Neuronal stem cell (in vitro differentiated cells): ENCODE data around the gene LCP2.

ENCODE experiments used
- DNase-seq: peaks from one replicate; pipeline ENCODE4 v3.0.0-alpha.2; 2013; ENCODE audit warnings: low spot score
- H2AFZ ChIP-seq: one replicate; pipeline ENCODE4 v1.6.1; 2013; ENCODE audit warnings: mild to moderate bottlenecking, low read length, inconsistent platforms
- H2AK5ac ChIP-seq: 2 replicates; pipeline ENCODE4 v1.6.1; 2013; ENCODE audit warnings: low read depth, mild to moderate bottlenecking, inconsistent platforms, low read length, moderate library complexity, mixed read lengths
- H2BK120ac ChIP-seq: 2 replicates; pipeline ENCODE4 v1.6.1; 2013; ENCODE audit warnings: low read depth, mild to moderate bottlenecking, inconsistent platforms, low read length, moderate library complexity, mixed read lengths
- H2BK12ac ChIP-seq: one replicate; pipeline ENCODE4 v1.6.1; 2013; ENCODE audit warnings: low read length, inconsistent platforms
- H2BK15ac ChIP-seq: 2 replicates; pipeline ENCODE4 v1.6.1; 2013; ENCODE audit warnings: mild to moderate bottlenecking, low read length, inconsistent platforms, mixed read lengths
- H2BK5ac ChIP-seq: one replicate; pipeline ENCODE4 v1.6.1; 2013; ENCODE audit warnings: inconsistent platforms, mild to moderate bottlenecking, low read length, moderate library complexity
- H3K14ac ChIP-seq: one replicate; pipeline ENCODE4 v1.6.1; 2013; ENCODE audit warnings: low read length, inconsistent platforms
- H3K18ac ChIP-seq: 2 replicates; pipeline ENCODE4 v1.6.1; 2013; ENCODE audit warnings: low read length, inconsistent platforms
- H3K23ac ChIP-seq: 2 replicates; pipeline ENCODE4 v1.6.1; 2013; ENCODE audit warnings: low read depth, mild to moderate bottlenecking, mixed read lengths, low read length, inconsistent platforms; ENCODE audit not compliant: poor library complexity
- H3K27ac ChIP-seq: replicated peaks from 3 replicates; pipeline ENCODE4 v1.5.1; 2013; ENCODE audit warnings: low read length, inconsistent platforms
- H3K27me3 ChIP-seq, 3 experiments: 2 replicates each; pipeline ENCODE4 v1.6.1; 2013; ENCODE audit warnings: low read length in 3 of 3, mild to moderate bottlenecking in 2 of 3, inconsistent platforms in 1 of 3, low read depth in 1 of 3, mixed read lengths in 1 of 3, moderate library complexity in 1 of 3; ENCODE audit not compliant: control insufficient read depth in 3 of 3, insufficient read depth in 3 of 3
- H3K36me3 ChIP-seq, 2 donors: replicated peaks in 1 of 2; 2 replicates each; pipeline ENCODE4 v1.6.1; 2013; ENCODE audit warnings: low read length in 2 of 2; ENCODE audit not compliant: control insufficient read depth in 2 of 2, insufficient read depth in 2 of 2
- H3K4ac ChIP-seq: 2 replicates; pipeline ENCODE4 v1.6.1; 2013; ENCODE audit warnings: inconsistent platforms, mild to moderate bottlenecking, low read length, moderate library complexity
- H3K4me1 ChIP-seq, 2 donors: 1 replicate in 1 of 2; 2 replicates in 1 of 2; pipeline ENCODE4 v1.6.1; 2013; ENCODE audit warnings: low read length in 2 of 2, low read depth in 1 of 2; ENCODE audit not compliant: control insufficient read depth in 2 of 2, insufficient read depth in 1 of 2
- H3K4me2 ChIP-seq: one replicate; pipeline ENCODE4 v1.6.1; 2013; ENCODE audit warnings: mild to moderate bottlenecking, low read length, inconsistent platforms; ENCODE audit not compliant: insufficient read depth, poor library complexity, severe bottlenecking
- H3K4me3 ChIP-seq, 2 donors: 2 replicates each; pipeline ENCODE4 v1.5.1; 2013; ENCODE audit warnings: low read length in 2 of 2, mild to moderate bottlenecking in 2 of 2, inconsistent platforms in 1 of 2, moderate library complexity in 1 of 2
- H3K79me1 ChIP-seq: one replicate; pipeline ENCODE4 v1.6.1; 2013; ENCODE audit warnings: low read depth, mild to moderate bottlenecking, inconsistent platforms, low read length, moderate library complexity
- H3K9ac ChIP-seq: one replicate; pipeline ENCODE4 v1.6.1; 2013; ENCODE audit warnings: mild to moderate bottlenecking, low read depth, low read length, inconsistent platforms; ENCODE audit not compliant: poor library complexity
- H3K9me3 ChIP-seq, 2 donors: replicated peaks in 1 of 2; 2 replicates each; pipeline versions ENCODE3 to v1.6.1; 2013; ENCODE audit warnings: low read length in 2 of 2, mild to moderate bottlenecking in 2 of 2, inconsistent platforms in 1 of 2, low read depth in 1 of 2, mixed read lengths in 1 of 2, moderate library complexity in 1 of 2; ENCODE audit not compliant: control insufficient read depth in 2 of 2, insufficient read depth in 1 of 2
- H4K8ac ChIP-seq: one replicate; pipeline ENCODE4 v1.6.1; 2013; ENCODE audit warnings: low read depth, mild to moderate bottlenecking, inconsistent platforms, low read length, moderate library complexity
- H4K91ac ChIP-seq: one replicate; pipeline ENCODE4 v1.6.1; 2013; ENCODE audit warnings: low read length, low read depth, mild to moderate bottlenecking, inconsistent platforms; ENCODE audit not compliant: poor library complexity
- WGBS, 2 donors: extraction: QIAGEN DNeasy Blood & Tissue Kit; methylation state at CpG; one replicate each; pipeline ENCODE4 v1.1.7; 2013; ENCODE audit warnings: missing lambda C conversion rate in 2 of 2, mixed read lengths in 1 of 2; ENCODE audit not compliant: insufficient read length in 2 of 2, insufficient replicate concordance in 1 of 2; ENCODE audit errors: extremely low coverage in 2 of 2; 5-methylcytosine and 5-hydroxymethylcytosine counted together

The LCP2 gene

DNA sequence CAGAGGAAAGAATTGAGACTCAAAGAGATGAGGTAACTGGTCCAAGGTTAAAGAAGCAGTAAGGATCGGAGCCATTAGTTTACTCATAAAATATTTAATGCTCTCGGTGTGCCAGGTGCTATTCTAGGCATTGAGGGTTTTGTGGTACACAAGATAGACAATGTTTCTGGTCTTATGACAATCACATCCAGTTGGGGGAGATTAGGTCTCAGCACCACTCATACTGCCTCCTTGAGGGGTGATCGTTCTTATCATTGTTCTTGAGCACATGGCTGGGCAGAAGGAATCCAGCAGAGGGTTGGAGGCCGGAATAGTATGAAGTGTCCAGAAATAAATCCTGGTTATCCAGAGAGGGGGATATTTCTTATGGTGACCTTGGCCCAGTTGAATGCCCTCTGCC lies 40.7 kb upstream of the LCP2 start:
- H2AK5ac ChIP-seq, result no peak overlapping the region
- H4K8ac ChIP-seq, result no peak overlapping the region
- H3K4me3 ChIP-seq, result no peak overlapping the region
- no peak overlapping the region for H3K14ac ChIP-seq
- H3K18ac ChIP-seq, result no peak overlapping the region
- DNase-seq, result no peak
- H2BK120ac ChIP-seq, result no peak overlapping the region
- no peak overlapping the region for H2BK12ac ChIP-seq
- no peak overlapping the region for H3K4ac ChIP-seq
- no peaks in the 10 kb centered on the region for H3K36me3 ChIP-seq
- no peak overlapping the region for H3K4me2 ChIP-seq
- no peak overlapping the region for H4K91ac ChIP-seq
- no CpG with 5 or more reads among the region's 4 CpGs for WGBS, 2 donors
- H3K23ac ChIP-seq, result no peak overlapping the region
- H3K27ac ChIP-seq, result no peak overlapping the region
- peaks cover 5 to 13% of the 10 kb centered on the region in 2 donors for H3K4me1 ChIP-seq
- H3K9ac ChIP-seq, result no peak overlapping the region
- H3K79me1 ChIP-seq, result no peaks in the 10 kb centered on the region
- no peak overlapping the region for H2AFZ ChIP-seq
- no peak overlapping the region for H2BK15ac ChIP-seq
- H2BK5ac ChIP-seq, result no peak overlapping the region
- no peaks in the 10 kb centered on the region for H3K27me3 ChIP-seq
- peaks cover 0 to 11% of the 10 kb centered on the region in 2 donors for H3K9me3 ChIP-seq

- Histone ChIP-seq H3K79me1 (no peaks in the 10 kb centered on the region), H4K8ac (no peak overlapping the region), H2BK5ac (no peak overlapping the region), H3K4ac (no peak overlapping the region), H3K14ac (no peak overlapping the region), H2BK15ac (no peak overlapping the region), H3K18ac (no peak overlapping the region), H3K27me3 (no peaks in the 10 kb centered on the region), H3K27ac (no peak overlapping the region), H4K91ac (no peak overlapping the region), H2AFZ (no peak overlapping the region), H3K4me1 (peaks cover 12 to 19% of the 10 kb centered on the region in 2 donors), H3K4me2 (no peak overlapping the region), H2BK12ac (no peak overlapping the region), H2BK120ac (no peak overlapping the region), H3K9ac (no peak overlapping the region), H3K9me3 (peaks cover 0 to 11% of the 10 kb centered on the region in 2 donors), H3K36me3 (no peaks in the 10 kb centered on the region), H3K23ac (no peak overlapping the region), H2AK5ac (no peak overlapping the region), H3K4me3 (no peak overlapping the region)
- no peak for DNase-seq
- whole genome bisulfite sequencing, 2 donors, result no CpG with 5 or more reads among the region's 9 CpGs
Observed at GRCh38 chr5:170337045-170337733, 39.6 kb upstream of the LCP2 start.

- H2BK12ac ChIP-seq, result no peak overlapping the region
- no peak overlapping the region for H2BK15ac ChIP-seq
- H3K23ac ChIP-seq, result no peak overlapping the region
- no peaks in the 10 kb centered on the region for H3K36me3 ChIP-seq
- DNase-seq, result no peak
- no peak overlapping the region for H4K8ac ChIP-seq
- H4K91ac ChIP-seq, result no peak overlapping the region
- H3K4me2 ChIP-seq, result no peak overlapping the region
- no peak overlapping the region for H2AK5ac ChIP-seq
- H3K9me3 ChIP-seq, result peaks cover 0 to 3% of the 10 kb centered on the region in 2 donors
- no peak overlapping the region for H3K18ac ChIP-seq
- no peak overlapping the region for H3K14ac ChIP-seq
- H2AFZ ChIP-seq, result no peak overlapping the region
- no peak overlapping the region for H2BK120ac ChIP-seq
- H3K4me3 ChIP-seq, result no peak overlapping the region
- H2BK5ac ChIP-seq, result no peak overlapping the region
- no peak overlapping the region for H3K27ac ChIP-seq
- no peak overlapping the region for H3K4ac ChIP-seq
- peaks cover 16 to 22% of the 10 kb centered on the region in 2 donors for H3K4me1 ChIP-seq
- no peaks in the 10 kb centered on the region for H3K27me3 ChIP-seq
- H3K9ac ChIP-seq, result no peak overlapping the region
- no CpG with 5 or more reads among the region's 6 CpGs for WGBS, 2 donors
- no peaks in the 10 kb centered on the region for H3K79me1 ChIP-seq
Observed at GRCh38 chr5:170336065-170336464, 38.5 kb upstream of the LCP2 start.

DNA sequence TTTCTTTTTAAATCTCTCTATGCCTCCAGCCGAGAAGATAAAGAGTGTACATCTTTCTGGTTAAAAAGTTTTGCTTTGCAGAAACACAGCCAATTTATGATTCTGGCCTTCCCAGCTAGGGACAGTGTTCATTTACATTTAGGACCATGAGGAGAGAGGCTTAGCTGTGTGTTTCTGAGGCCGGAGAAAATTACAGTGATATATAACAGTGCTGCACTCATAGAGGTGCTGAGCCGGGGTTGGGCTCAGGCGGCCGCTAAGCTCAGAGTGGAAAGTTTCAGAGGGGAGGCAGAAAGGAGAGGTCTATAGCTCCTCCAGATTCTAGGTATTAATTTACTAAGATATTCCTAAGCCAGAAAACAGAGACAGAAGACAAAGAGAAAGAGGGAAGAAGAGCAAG lies 37.0 kb upstream of the LCP2 start:
- Histone ChIP-seq H3K18ac (no peak overlapping the region), H2BK15ac (no peak overlapping the region), H2AFZ (no peak overlapping the region), H3K4me3 (no peak overlapping the region), H4K91ac (no peak overlapping the region), H3K27me3 (no peaks in the 10 kb centered on the region), H3K14ac (no peak overlapping the region), H3K23ac (no peak overlapping the region), H4K8ac (no peak overlapping the region), H3K9me3 (no peaks in the 10 kb centered on the region), H3K4me2 (no peak overlapping the region), H3K4me1 (peaks cover 16 to 20% of the 10 kb centered on the region in 2 donors), H3K36me3 (no peaks in the 10 kb centered on the region), H2AK5ac (no peak overlapping the region), H3K27ac (no peak overlapping the region), H2BK120ac (no peak overlapping the region), H2BK5ac (no peak overlapping the region), H3K9ac (no peak overlapping the region), H3K4ac (no peak overlapping the region), H2BK12ac (no peak overlapping the region), H3K79me1 (no peaks in the 10 kb centered on the region)
- no CpG with 5 or more reads among the region's 5 CpGs for WGBS, 2 donors
- DNase-seq, result no peak
